Liver (tissue), 9 donors: ENCODE results near the gene DCTN1. TPM values are rescaled to one million over a fixed set of nuclear protein-coding genes. Genes with fewer than 3 reads are reported as not detected.

Experiments used
- DNase-seq: peaks from one replicate; pipeline ENCODE4 v3.0.0-alpha.2; 2017; ENCODE audit warnings: low spot score
- H3K27ac ChIP-seq, 2 donors: one replicate each; pipeline ENCODE4 v1.7.0; 2013; ENCODE audit warnings: inconsistent platforms in 2 of 2, low read length in 2 of 2, control low read depth in 1 of 2, low read depth in 1 of 2, mild to moderate bottlenecking in 1 of 2
- H3K27me3 ChIP-seq, 4 donors: one replicate each; pipeline versions ENCODE4 v1.6.1 to v1.7.0; 2013; ENCODE audit warnings: low read length in 3 of 4, inconsistent platforms in 1 of 4, mild to moderate bottlenecking in 1 of 4, moderate library complexity in 1 of 4; ENCODE audit not compliant: control insufficient read depth in 4 of 4, insufficient read depth in 4 of 4
- H3K36me3 ChIP-seq, 4 donors: one replicate each; pipeline versions ENCODE4 v1.6.1 to v1.7.0; 2013; ENCODE audit warnings: low read length in 3 of 4, mild to moderate bottlenecking in 3 of 4, low read depth in 1 of 4, moderate library complexity in 1 of 4; ENCODE audit not compliant: control insufficient read depth in 4 of 4, insufficient read depth in 3 of 4
- H3K4me1 ChIP-seq, 4 donors: one replicate each; pipeline versions ENCODE4 v1.6.1 to v1.7.0; 2013; ENCODE audit warnings: low read length in 3 of 4, mild to moderate bottlenecking in 3 of 4, moderate library complexity in 1 of 4; ENCODE audit not compliant: control insufficient read depth in 4 of 4, insufficient read depth in 4 of 4
- H3K4me3 ChIP-seq, 3 donors: one replicate each; pipeline versions ENCODE4 v1.6.1 to v1.7.0; 2013; ENCODE audit warnings: low read length in 3 of 3, control low read depth in 1 of 3, low read depth in 1 of 3, mild to moderate bottlenecking in 1 of 3
- H3K9ac ChIP-seq, 2 donors: one replicate each; pipeline ENCODE4 v1.7.0; 2013; ENCODE audit warnings: low read length in 2 of 2, mild to moderate bottlenecking in 2 of 2, moderate library complexity in 2 of 2, control low read depth in 1 of 2, low read depth in 1 of 2
- H3K9me3 ChIP-seq, 4 donors: one replicate each; pipeline versions ENCODE4 v1.6.1 to v1.7.0; 2013; ENCODE audit warnings: low read length in 3 of 4; ENCODE audit not compliant: control insufficient read depth in 4 of 4
- EGR1 ChIP-seq, 2 donors: IDR thresholded peaks; 2 replicates each; pipeline ENCODE4 v1.6.1; 2016 to 2018; ENCODE audit warnings: antibody characterized with exemption in 2 of 2, low read depth in 2 of 2
- FOXA1 ChIP-seq: IDR thresholded peaks from 2 replicates; pipeline ENCODE4 v1.6.1; 2016; ENCODE audit warnings: antibody characterized with exemption
- FOXA2 ChIP-seq: IDR thresholded peaks from 2 replicates; pipeline ENCODE4 v1.6.1; 2016; ENCODE audit warnings: antibody characterized with exemption
- GABPA ChIP-seq, 2 donors: IDR thresholded peaks in 1 of 2; conservative IDR thresholded peaks in 1 of 2; 2 replicates each; pipeline ENCODE4 v1.6.1; 2016; ENCODE audit warnings: antibody characterized with exemption in 2 of 2, mild to moderate bottlenecking in 1 of 2, moderate library complexity in 1 of 2
- HNF4A ChIP-seq, 2 donors: conservative IDR thresholded peaks; 2 replicates each; pipeline ENCODE4 v1.6.1; 2016; ENCODE audit warnings: antibody characterized with exemption in 2 of 2, mild to moderate bottlenecking in 2 of 2
- HNF4G ChIP-seq: IDR thresholded peaks from 2 replicates; pipeline ENCODE4 v1.6.1; 2016; ENCODE audit warnings: antibody characterized with exemption
- JUND ChIP-seq, 2 donors: IDR thresholded peaks; 2 replicates each; pipeline ENCODE4 v1.6.1; 2016; ENCODE audit warnings: antibody characterized with exemption in 2 of 2
- NR2F2 ChIP-seq: IDR thresholded peaks from 2 replicates; pipeline ENCODE4 v1.6.1; 2016; ENCODE audit warnings: antibody characterized with exemption
- RAD21 ChIP-seq, 2 donors: IDR thresholded peaks; 2 replicates each; pipeline ENCODE4 v1.6.1; 2016; ENCODE audit warnings: antibody characterized with exemption in 2 of 2, mild to moderate bottlenecking in 2 of 2
- RXRA ChIP-seq, 2 donors: IDR thresholded peaks; 2 replicates each; pipeline ENCODE4 v1.6.1; 2017 to 2018; ENCODE audit warnings: antibody characterized with exemption in 2 of 2, mild to moderate bottlenecking in 1 of 2
- SP1 ChIP-seq: IDR thresholded peaks from 2 replicates; pipeline ENCODE4 v1.6.1; 2018; ENCODE audit warnings: antibody characterized with exemption, mild to moderate bottlenecking
- TAF1 ChIP-seq: conservative IDR thresholded peaks from 2 replicates; pipeline ENCODE4 v1.6.1; 2016; ENCODE audit warnings: antibody characterized with exemption, mild to moderate bottlenecking
- YY1 ChIP-seq: IDR thresholded peaks from 2 replicates; pipeline ENCODE4 v1.6.1; 2016; ENCODE audit warnings: antibody characterized with exemption, mild to moderate bottlenecking
- WGBS: extraction: QIAGEN DNeasy Blood & Tissue Kit; methylation state at CpG from one replicate; pipeline ENCODE4 v1.1.7; 2013; 5-methylcytosine and 5-hydroxymethylcytosine counted together
- polyA plus RNA-seq, 2 donors: library from polyadenylated mRNA; stranded (reverse) in 1 of 2; unstranded in 1 of 2; fragments of 200-250 nt in 1 of 2; fragments of >200 nt in 1 of 2; fragmentation: Nextera tagmentation in 1 of 2; extraction: Ambion mirVana in 1 of 2; gene quantifications; one replicate each; pipeline versions ENCODE4 v1.2.1 to v1.2.3, GENCODE V29; 2013 to 2015
- total RNA-seq, 2 donors: library from RNA; depleted of rRNA; stranded (reverse); fragments of >200 nt; gene quantifications; one replicate each; pipeline ENCODE4 v1.2.3, GENCODE V29; 2014
- TF ChIP-seq, protein P1 (sequence below): IDR thresholded peaks from 2 replicates; pipeline ENCODE4 v1.6.1; 2016; ENCODE audit warnings: antibody characterized with exemption
- TF ChIP-seq, protein P2 (sequence below): IDR thresholded peaks from 2 replicates; pipeline ENCODE4 v1.6.1; 2016; ENCODE audit warnings: antibody characterized with exemption
- TF ChIP-seq, protein P3 (sequence below): IDR thresholded peaks from 2 replicates; pipeline ENCODE4 v1.6.1; 2016; ENCODE audit warnings: antibody characterized with exemption, mild to moderate bottlenecking
- TF ChIP-seq, protein P4 (sequence below): IDR thresholded peaks from 2 replicates; pipeline ENCODE4 v1.6.1; 2016; ENCODE audit warnings: antibody characterized with exemption
- TF ChIP-seq, protein P5 (sequence below): fragments of 150-350 bp; IDR thresholded peaks from 2 replicates; pipeline ENCODE4 v1.5.1; 2017; ENCODE audit warnings: improper control_type of control experiment, low read depth, low read length; ENCODE audit not compliant: missing input control
- donor health status: healthy.
- donor health status: healthy.
- donor health status: healthy.
- donor health status: healthy.
- donor health status: healthy.

DCTN1 gene
- total and polyA plus RNA-seq, 4 donors, result 29.7 to 40.9 (median 33.5) TPM

DNA sequence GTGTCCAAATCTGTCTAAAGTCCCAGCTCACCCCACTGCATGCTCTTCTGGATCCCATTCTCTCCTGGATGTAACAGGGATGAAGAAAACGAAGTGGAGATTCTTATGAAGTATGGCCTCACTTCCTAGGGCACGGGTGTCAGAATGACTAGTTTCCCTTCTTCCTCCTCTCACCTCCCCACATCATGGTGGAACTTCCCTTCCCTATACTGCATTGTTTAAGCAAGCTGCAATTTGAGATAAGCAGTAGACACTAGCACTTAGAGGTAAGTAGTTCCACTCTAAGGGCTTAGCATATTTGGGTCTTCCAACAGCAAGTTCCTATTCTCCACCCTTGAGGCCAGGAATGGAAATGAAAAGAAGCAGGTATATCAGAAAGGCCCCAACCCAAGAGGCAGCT lies 66.6 kb downstream of the DCTN1 start:
- WGBS, result 83% methylated on average over 2 of the region's 2 CpGs
- Histone ChIP-seq H3K9me3 (no peaks in the 10 kb centered on the region), H3K36me3 (no peaks in the 10 kb centered on the region), H3K27me3 (no peaks in the 10 kb centered on the region), H3K4me1 (peaks cover 0 to 8% (median 2%) of the 10 kb centered on the region in 4 donors), H3K4me3 (no peak overlapping the region), H3K9ac (no peak overlapping the region), H3K27ac (no peak overlapping the region)
- TF ChIP-seq YY1 (no peak), TAF1 (no peak), FOXA2 (no peak), SP1 (no peak), RXRA (IDR thresholded peaks at IDR 0.05) (no peak), GABPA (IDR thresholded peaks at IDR 0.05 in 1 of 2, conservative IDR thresholded peaks at IDR 0.05 in 1 of 2) (no peak), FOXA1 (no peak), HNF4A (conservative IDR thresholded peaks at IDR 0.05) (no peak), HNF4G (no peak), EGR1 (IDR thresholded peaks at IDR 0.05; ENCODE audit: low read depth in 2 of 2) (no peak), JUND (IDR thresholded peaks at IDR 0.05) (no peak), NR2F2 (no peak), RAD21 (IDR thresholded peaks at IDR 0.05) (no peak)
- TF ChIP-seq, protein P1, sequence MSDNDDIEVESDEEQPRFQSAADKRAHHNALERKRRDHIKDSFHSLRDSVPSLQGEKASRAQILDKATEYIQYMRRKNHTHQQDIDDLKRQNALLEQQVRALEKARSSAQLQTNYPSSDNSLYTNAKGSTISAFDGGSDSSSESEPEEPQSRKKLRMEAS, result no peak
- TF ChIP-seq, protein P2, sequence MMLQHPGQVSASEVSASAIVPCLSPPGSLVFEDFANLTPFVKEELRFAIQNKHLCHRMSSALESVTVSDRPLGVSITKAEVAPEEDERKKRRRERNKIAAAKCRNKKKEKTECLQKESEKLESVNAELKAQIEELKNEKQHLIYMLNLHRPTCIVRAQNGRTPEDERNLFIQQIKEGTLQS, result no peak
- TF ChIP-seq, protein P3, sequence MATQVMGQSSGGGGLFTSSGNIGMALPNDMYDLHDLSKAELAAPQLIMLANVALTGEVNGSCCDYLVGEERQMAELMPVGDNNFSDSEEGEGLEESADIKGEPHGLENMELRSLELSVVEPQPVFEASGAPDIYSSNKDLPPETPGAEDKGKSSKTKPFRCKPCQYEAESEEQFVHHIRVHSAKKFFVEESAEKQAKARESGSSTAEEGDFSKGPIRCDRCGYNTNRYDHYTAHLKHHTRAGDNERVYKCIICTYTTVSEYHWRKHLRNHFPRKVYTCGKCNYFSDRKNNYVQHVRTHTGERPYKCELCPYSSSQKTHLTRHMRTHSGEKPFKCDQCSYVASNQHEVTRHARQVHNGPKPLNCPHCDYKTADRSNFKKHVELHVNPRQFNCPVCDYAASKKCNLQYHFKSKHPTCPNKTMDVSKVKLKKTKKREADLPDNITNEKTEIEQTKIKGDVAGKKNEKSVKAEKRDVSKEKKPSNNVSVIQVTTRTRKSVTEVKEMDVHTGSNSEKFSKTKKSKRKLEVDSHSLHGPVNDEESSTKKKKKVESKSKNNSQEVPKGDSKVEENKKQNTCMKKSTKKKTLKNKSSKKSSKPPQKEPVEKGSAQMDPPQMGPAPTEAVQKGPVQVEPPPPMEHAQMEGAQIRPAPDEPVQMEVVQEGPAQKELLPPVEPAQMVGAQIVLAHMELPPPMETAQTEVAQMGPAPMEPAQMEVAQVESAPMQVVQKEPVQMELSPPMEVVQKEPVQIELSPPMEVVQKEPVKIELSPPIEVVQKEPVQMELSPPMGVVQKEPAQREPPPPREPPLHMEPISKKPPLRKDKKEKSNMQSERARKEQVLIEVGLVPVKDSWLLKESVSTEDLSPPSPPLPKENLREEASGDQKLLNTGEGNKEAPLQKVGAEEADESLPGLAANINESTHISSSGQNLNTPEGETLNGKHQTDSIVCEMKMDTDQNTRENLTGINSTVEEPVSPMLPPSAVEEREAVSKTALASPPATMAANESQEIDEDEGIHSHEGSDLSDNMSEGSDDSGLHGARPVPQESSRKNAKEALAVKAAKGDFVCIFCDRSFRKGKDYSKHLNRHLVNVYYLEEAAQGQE, result no peak
- TF ChIP-seq, protein P4, sequence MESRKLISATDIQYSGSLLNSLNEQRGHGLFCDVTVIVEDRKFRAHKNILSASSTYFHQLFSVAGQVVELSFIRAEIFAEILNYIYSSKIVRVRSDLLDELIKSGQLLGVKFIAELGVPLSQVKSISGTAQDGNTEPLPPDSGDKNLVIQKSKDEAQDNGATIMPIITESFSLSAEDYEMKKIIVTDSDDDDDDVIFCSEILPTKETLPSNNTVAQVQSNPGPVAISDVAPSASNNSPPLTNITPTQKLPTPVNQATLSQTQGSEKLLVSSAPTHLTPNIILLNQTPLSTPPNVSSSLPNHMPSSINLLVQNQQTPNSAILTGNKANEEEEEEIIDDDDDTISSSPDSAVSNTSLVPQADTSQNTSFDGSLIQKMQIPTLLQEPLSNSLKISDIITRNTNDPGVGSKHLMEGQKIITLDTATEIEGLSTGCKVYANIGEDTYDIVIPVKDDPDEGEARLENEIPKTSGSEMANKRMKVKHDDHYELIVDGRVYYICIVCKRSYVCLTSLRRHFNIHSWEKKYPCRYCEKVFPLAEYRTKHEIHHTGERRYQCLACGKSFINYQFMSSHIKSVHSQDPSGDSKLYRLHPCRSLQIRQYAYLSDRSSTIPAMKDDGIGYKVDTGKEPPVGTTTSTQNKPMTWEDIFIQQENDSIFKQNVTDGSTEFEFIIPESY, result no peak
- TF ChIP-seq, protein P5, sequence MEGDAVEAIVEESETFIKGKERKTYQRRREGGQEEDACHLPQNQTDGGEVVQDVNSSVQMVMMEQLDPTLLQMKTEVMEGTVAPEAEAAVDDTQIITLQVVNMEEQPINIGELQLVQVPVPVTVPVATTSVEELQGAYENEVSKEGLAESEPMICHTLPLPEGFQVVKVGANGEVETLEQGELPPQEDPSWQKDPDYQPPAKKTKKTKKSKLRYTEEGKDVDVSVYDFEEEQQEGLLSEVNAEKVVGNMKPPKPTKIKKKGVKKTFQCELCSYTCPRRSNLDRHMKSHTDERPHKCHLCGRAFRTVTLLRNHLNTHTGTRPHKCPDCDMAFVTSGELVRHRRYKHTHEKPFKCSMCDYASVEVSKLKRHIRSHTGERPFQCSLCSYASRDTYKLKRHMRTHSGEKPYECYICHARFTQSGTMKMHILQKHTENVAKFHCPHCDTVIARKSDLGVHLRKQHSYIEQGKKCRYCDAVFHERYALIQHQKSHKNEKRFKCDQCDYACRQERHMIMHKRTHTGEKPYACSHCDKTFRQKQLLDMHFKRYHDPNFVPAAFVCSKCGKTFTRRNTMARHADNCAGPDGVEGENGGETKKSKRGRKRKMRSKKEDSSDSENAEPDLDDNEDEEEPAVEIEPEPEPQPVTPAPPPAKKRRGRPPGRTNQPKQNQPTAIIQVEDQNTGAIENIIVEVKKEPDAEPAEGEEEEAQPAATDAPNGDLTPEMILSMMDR, result no peak
- DNase-seq, result no peak
